ENCODE measurements around the gene CDK5. TPM values are rescaled to one million over a fixed set of nuclear protein-coding genes. Genes with fewer than 3 reads are reported as not detected.

Gene CDK5
- total RNA-seq, 3 donors from 2014 or later, result 8.3 to 12.4 (median 11.7) TPM

DNA sequence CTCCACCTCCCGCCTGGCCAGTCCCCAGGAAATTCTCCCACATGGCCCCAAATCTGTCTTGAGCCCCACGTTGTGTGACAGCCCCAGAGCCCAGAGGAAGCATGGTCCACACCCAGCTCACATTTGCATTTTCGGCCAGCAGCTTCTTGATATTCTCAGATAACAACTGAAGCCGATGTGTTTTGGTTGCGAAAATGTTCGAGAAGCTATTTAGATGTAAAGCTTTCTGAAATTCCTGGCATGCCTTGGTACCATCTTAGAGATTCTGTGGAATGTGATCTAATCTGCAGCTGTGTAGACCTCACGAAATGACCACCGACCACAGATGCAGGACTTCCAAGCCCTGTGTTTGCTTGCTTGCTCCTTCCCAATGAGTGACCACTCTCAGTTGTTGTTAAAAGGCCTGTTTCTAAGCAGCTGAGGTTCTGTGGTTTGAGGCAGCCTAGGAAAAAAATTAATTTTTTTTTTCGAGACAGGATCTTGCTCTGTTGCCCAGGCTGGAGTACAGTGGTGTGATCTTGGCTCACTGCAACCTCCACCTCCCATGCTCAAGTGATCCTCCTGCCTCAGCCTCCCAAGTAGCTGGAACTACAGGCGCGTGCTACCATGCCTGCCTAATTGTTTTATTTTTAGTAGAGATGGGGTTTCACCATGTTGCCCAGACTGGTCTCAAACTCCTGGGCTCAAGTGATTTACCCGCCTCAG, 10.5 kb upstream of the CDK5 start:
- DNase-seq, result no peak
- TF ChIP-seq, protein P1, sequence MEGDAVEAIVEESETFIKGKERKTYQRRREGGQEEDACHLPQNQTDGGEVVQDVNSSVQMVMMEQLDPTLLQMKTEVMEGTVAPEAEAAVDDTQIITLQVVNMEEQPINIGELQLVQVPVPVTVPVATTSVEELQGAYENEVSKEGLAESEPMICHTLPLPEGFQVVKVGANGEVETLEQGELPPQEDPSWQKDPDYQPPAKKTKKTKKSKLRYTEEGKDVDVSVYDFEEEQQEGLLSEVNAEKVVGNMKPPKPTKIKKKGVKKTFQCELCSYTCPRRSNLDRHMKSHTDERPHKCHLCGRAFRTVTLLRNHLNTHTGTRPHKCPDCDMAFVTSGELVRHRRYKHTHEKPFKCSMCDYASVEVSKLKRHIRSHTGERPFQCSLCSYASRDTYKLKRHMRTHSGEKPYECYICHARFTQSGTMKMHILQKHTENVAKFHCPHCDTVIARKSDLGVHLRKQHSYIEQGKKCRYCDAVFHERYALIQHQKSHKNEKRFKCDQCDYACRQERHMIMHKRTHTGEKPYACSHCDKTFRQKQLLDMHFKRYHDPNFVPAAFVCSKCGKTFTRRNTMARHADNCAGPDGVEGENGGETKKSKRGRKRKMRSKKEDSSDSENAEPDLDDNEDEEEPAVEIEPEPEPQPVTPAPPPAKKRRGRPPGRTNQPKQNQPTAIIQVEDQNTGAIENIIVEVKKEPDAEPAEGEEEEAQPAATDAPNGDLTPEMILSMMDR (IDR thresholded peaks at IDR 0.05), result no peak
- Histone ChIP-seq H3K36me3 (ENCODE audit: low read depth) (peaks cover 10% of the 10 kb centered on the region), H3K4me3 (no peak overlapping the region), H3K9me3 (no peaks in the 10 kb centered on the region), H3K4me1 (ENCODE audit: low read depth) (no peaks in the 10 kb centered on the region)
- intact Hi-C loops (cut with DNase I, micrococcal nuclease), result no loop called here
- ATAC-seq, result no peak

DNA sequence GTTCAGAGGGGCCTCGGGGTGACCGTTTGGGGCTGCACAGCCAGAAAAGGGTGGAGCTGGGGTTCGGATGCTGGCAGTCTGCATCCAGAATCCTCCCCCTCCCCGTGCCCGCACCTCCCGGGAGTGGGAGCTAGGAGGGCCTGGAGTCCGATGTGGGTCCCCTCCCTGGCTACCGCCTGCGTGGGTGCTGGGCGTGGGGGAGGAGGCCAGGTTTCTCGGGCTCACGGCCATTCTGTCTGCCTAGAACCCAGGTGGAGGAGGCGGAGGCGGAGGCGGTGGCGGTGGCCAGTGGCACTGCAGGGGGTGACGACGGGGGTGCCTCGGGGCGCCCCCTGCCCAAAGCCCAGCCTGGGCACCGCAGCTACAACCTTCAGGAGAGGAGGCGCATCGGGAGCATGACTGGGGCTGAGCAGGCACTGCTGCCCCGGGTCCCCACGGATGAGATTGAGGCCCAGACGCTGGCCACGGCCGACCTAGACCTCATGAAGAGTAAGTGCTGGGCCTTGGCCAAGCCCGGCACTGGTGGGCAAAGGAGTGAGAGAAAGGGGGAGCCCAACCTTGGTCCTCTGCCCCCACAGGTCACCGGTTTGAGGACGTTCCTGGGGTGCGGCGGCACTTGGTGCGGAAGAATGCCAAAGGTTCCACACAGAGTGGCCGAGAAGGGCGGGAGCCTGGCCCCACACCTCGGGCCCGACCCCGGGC, 8.7 kb upstream of the CDK5 start:
- no peak for DNase-seq
- intact Hi-C loops (cut with DNase I, micrococcal nuclease), result no loop called here
- Histone ChIP-seq H3K9me3 (no peaks in the 10 kb centered on the region), H3K4me1 (ENCODE audit: low read depth) (peaks cover 8% of the 10 kb centered on the region), H3K4me3 (no peak overlapping the region), H3K36me3 (ENCODE audit: low read depth) (peaks cover 10% of the 10 kb centered on the region)
- TF ChIP-seq, protein P1 (IDR thresholded peaks at IDR 0.05), result no peak
- ATAC-seq, result no peak

DNA sequence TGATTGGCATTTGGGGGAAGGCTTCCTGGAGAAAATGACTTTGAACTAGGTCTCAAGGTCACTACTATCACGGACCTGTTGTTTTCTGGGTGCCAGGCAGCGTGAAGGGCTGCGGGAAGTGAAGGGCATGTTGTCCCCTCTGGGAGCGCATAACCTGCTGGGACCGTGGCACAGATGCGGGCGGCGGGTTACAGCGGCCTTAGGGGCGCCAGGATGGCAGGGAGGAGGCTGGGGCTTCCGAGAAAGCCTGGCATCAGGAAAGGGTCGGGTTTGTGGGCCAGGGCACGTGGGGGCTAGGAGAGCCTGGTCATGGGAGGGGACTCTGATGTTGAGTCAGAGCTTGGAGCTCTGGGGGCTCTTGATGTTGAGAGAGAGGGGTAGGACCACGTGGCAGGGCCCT, 7.8 kb upstream of the CDK5 start:
- TF ChIP-seq, protein P1 (IDR thresholded peaks at IDR 0.05), result no peak

DNA sequence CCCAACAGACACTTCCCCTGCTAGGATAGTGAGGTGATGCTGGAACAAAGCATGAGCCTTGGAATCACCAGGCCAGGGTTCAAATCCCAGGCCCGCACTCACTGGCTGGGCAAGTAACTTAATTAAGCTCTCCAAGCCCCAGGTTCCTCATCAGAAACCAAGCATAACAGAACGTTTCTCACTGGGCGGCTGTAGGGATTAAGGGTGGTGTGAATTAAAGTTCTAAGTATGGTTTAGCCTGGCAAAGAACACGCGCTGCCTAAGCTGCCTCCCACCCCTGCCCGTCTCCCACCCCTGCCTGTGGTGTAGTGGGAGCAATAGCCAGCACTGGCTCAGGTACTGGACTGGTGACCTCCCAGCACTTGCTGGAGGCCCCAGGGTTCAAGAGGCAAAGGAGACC, 7.3 kb upstream of the CDK5 start:
- Histone ChIP-seq H3K36me3 (ENCODE audit: low read depth) (peaks cover 5% of the 10 kb centered on the region), H3K4me3 (no peak overlapping the region), H3K4me1 (ENCODE audit: low read depth) (peaks cover 22% of the 10 kb centered on the region), H3K9me3 (no peaks in the 10 kb centered on the region)
- DNase-seq (no peak), ATAC-seq (no peak)
- TF ChIP-seq, protein P1 (IDR thresholded peaks at IDR 0.05), result no peak
- intact Hi-C loops (cut with DNase I, micrococcal nuclease), result no loop called here

More for the DNA sequence above, 7.8 kb upstream of the CDK5 start:
- ATAC-seq (no peak), DNase-seq (no peak)
- intact Hi-C loops (cut with DNase I, micrococcal nuclease), result no loop called here
- H3K4me3 ChIP-seq, result no peak overlapping the region
- H3K9me3 ChIP-seq, result no peaks in the 10 kb centered on the region
- peaks cover 10% of the 10 kb centered on the region for H3K36me3 ChIP-seq (ENCODE audit: low read depth)
- H3K4me1 ChIP-seq (ENCODE audit: low read depth), result peaks cover 17% of the 10 kb centered on the region

DNA sequence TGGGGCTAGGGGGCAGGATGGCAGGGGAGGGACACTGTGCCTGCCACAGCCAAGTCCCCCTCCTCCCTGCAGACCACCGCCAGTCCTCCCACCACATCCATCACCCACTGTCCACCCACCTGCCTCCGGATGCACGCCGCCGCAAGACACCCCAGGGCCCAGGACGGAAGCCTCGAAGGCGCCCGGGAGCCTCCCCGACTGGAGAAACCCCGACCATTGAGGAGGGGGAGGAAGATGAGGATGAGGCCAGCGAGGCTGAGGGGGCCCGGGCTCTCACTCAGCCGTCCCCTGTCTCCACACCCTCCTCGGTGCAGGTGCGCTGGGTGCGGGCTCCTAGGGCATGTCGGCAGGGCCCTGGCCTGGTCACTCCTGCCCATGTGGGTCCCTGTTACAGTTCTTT, 6.8 kb upstream of the CDK5 start:
- TF ChIP-seq, protein P1 (IDR thresholded peaks at IDR 0.05), result no peak
- no peak overlapping the region for H3K4me3 ChIP-seq
- H3K9me3 ChIP-seq, result no peaks in the 10 kb centered on the region
- intact Hi-C loops (cut with DNase I, micrococcal nuclease), result no loop called here
- H3K36me3 ChIP-seq (ENCODE audit: low read depth), result peaks cover 5% of the 10 kb centered on the region
- ATAC-seq, result no peak
- H3K4me1 ChIP-seq (ENCODE audit: low read depth), result peaks cover 22% of the 10 kb centered on the region
- no peak for DNase-seq
